Skin of body (tissue), 2 donors: ENCODE measurements around the gene CMYA5. TPM values are rescaled to one million over a fixed set of nuclear protein-coding genes. Genes with fewer than 3 reads are reported as not detected.
"Not testable (repeated sequence)": the region's sequence is repeated elsewhere in the genome, so short reads cannot be mapped to it uniquely, and the experiment has no call there.

ENCODE experiments used
- DNase-seq: peaks from one replicate; lab custom pipeline; 2025; lab: John Stamatoyannopoulos, UW
- total RNA-seq: library from RNA; depleted of rRNA; stranded (reverse); fragments of >200 nt; gene quantifications from one replicate; pipeline ENCODE4 v1.2.3, GENCODE V29; 2014

The CMYA5 gene
- 52.9 TPM for total RNA-seq

DNA sequence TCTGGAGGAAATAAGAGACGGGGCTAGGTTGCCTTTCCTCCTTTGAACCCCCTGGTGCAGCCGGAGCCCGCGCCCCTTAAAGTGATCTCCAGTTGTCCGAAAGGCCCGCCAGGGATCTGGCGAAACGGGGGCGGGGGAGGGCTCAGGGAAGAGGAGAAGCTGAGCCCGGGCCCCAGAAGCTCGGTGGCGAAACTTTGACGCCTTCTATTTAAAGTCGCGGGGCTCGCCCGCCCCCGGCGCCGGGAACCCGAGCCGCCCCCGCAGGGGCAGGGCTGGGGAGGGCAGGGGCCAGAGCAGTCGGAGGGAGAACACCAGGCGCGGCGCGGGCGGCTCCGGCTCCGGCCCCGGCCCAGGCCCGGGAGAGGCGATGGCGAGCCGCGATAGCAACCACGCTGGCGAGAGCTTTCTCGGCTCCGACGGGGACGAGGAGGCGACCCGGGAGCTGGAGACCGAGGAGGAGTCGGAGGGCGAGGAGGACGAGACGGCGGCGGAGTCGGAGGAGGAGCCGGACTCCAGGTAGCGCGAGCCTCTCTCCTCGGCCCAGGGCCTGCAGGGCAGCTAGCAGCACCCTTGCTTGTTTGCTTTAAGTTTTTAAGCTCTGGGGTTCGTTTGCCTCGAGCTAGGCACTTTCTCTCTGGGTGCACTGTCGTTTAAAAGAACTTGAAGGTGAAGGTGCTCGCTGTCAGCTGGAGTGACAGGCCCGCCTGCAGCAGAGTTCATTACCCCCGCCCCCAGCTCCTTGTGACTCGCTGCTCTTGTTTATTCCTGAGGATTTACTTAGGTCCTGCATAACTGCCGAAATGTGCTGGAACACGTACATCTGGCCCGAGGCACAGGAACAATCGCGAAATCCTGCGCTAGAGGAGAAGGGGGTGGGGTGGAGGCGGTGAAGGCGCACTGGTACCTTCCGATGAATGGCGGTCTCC, at the start of gene CMYA5:
Gene CMYA5, plus strand, starts transcription at position 296 of the 926 bp plus-strand sequence. Its CDS starts 72 bp downstream, at position 368.
- peak; percentile 52 for DNase-seq

DNA sequence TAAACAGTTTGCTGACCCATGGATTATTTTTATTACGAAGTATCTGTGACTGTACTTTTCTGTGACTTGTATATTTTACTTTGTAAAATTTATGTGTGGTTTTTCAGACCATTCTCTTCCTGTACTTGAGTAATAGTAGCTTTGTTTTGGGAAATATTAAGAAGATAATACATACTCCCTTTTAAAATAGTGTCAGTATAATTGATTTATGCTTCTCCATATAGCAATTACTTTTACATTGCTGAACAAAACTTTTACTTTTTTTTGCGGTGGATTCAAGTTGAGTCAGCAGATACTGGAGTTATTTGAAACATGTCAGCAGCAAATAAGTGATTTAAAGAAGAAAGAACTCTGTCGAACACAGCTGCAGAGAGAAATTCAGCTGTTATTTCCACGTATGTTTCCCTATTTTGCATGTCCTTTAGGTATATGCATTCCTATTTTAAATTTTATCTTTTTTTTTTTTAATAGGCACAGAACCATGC, 49.0 kb upstream of the CMYA5 start:
- DNase-seq, result no peak

- DNase-seq, result no peak
These were observed 48.2 kb upstream of the CMYA5 start for GRCh38 chr5:79641414-79641813.

DNA sequence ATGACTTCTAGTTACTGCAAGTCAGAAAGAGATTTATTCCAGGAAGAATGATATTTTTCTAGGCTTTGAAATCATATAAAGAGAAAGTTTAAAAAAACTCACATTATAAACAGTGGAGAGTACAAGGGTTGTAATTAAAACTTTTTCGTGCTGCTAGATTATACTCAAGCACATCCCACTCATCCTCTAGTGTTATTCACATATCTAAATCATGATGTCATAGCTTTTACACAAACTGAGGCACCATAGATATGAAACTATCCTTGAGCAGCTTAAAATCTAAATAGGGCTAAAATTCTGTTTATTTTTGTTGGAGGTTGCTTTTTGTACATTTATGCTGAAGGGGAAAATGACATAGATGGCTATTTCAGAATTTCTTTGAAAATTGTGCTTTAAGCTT, 47.4 kb upstream of the CMYA5 start:
- DNase-seq, result no peak

DNA sequence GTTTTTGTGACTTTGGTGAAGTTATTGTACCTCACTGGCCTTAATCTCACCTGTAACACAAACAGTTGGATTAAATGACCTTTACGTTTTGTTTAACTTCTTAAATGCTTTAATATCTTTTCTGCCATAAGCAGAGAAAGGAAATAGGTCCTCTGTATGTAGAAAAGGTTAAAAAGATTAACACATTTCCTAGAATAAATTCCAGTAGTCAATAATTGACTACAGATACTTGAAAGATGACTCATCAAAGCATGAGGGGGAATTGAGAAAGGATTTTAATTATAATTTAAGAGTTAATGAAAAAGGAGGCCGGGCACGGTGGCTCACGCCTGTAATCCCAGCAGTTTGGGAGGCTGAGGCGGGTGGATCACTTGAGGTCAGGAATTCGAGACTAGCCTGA, 35.8 kb upstream of the CMYA5 start:
- no peak for DNase-seq

DNA sequence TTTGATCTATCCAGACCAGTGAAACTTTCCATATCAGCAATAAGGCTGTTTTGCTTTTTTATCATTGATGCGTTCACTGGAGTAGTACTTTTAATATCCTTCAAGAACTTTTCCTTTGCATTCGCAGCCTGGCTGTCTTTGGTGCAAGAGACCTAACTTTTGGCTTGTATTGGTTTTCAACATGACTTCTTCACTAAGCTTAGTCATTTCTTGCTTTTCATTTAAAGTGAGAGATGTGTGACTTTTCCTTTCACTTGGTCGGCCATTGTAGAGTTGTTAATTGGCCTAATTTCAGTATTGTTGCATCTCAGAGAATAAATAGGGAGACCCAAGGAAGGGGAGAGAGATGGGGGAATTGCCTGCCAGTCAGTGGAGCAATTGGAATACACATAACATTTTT, 26.4 kb upstream of the CMYA5 start:
- no peak for DNase-seq

DNA sequence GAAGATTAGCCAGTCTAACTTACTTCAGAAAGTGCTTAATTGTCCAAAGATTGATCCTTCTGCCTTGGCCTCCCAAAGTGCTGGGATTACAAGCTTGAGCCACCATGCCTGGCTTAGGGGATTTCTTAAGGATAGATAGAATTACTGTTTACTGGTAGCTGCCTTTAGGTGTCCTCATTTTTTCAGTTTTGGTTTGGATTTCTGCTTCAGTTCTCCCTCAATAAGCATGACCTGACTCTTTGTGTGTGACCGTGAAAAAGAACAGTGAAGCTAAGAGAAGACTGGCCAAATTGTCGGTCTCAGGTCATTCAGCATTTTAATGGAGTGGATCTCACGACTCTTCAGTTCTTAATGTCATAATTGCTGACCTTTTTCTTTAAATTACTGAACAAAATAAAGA, 22.9 kb upstream of the CMYA5 start:
- DNase-seq, result no peak

DNA sequence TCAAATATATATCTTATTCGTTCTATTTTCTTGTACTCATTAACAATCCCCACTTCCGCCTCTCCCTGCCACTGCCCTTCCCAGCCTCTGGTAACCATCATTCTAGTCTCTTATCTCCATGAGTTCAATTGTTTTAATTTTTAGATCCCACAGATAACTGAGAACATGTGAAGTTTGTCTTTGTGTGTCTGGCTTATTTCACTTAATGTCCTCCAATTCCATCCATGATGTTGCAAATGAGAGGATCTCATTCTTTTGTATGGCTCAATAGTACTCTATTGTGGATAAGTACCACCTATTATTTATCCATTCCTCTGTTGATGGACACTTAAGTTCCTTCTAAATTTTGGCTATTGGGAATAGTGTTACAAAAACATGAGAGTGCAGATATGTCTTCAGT, 17.2 kb upstream of the CMYA5 start:
- no peak for DNase-seq

- DNase-seq, result not testable (repeated sequence)
These were observed 13.3 kb upstream of the CMYA5 start for GRCh38 chr5:79676354-79676753.

- not testable (repeated sequence) for DNase-seq
These were observed 7.5 kb upstream of the CMYA5 start for GRCh38 chr5:79682102-79682501.

DNA sequence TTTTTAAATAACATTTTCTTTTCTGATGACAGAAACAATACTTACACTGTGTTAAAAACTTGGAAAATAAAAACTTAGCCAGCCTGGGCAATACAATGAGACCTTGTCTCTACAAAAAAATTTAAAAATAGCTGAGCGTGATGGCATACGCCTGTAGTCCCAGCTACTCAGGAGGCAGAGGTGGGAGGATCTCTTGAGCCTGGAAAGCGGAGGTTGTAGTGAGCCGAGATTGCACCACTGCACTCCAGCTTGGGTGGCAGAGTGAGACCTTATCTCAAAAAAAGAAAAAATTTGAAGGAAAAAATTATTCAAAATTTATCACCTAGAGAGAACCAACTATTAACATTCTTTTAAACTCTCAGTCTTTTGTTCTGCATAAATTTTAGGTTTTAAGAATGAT, 4.9 kb upstream of the CMYA5 start:
- no peak for DNase-seq

DNA sequence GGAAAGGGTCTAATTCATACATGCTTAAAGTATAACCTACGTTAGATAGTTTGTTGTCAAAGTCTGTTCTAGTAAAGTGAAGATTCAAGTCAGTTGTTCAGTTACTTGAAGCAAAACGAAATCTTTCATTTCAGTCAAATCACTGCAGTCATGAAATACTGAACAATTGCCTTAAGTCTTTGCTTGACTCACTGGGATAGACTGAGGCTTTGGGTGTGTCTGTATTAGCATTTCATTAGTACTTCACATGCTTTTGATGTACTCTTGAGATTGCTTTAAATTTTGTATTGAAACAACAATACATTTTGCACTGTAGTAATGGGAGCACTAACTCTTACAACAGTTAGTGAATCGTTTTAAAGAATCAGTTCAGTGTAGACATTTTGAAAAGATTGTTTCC, 4.0 kb upstream of the CMYA5 start:
- DNase-seq, result no peak

GRCh38 chr5:79686799-79687198, 2.8 kb upstream of the CMYA5 start:
- DNase-seq, result no peak

GRCh38 chr5:79687889-79688288, 1.7 kb upstream of the CMYA5 start:
- no peak for DNase-seq

GRCh38 chr5:79691007-79691406, 1.4 kb downstream of the CMYA5 start:
- DNase-seq, result no peak

GRCh38 chr5:79692596-79692995, 3.0 kb downstream of the CMYA5 start:
- no peak for DNase-seq

GRCh38 chr5:79694183-79694582, 4.5 kb downstream of the CMYA5 start:
- DNase-seq, result no peak

GRCh38 chr5:79694652-79695051, 5.0 kb downstream of the CMYA5 start:
- DNase-seq, result no peak

GRCh38 chr5:79695526-79695925, 5.9 kb downstream of the CMYA5 start:
- DNase-seq, result no peak

DNA sequence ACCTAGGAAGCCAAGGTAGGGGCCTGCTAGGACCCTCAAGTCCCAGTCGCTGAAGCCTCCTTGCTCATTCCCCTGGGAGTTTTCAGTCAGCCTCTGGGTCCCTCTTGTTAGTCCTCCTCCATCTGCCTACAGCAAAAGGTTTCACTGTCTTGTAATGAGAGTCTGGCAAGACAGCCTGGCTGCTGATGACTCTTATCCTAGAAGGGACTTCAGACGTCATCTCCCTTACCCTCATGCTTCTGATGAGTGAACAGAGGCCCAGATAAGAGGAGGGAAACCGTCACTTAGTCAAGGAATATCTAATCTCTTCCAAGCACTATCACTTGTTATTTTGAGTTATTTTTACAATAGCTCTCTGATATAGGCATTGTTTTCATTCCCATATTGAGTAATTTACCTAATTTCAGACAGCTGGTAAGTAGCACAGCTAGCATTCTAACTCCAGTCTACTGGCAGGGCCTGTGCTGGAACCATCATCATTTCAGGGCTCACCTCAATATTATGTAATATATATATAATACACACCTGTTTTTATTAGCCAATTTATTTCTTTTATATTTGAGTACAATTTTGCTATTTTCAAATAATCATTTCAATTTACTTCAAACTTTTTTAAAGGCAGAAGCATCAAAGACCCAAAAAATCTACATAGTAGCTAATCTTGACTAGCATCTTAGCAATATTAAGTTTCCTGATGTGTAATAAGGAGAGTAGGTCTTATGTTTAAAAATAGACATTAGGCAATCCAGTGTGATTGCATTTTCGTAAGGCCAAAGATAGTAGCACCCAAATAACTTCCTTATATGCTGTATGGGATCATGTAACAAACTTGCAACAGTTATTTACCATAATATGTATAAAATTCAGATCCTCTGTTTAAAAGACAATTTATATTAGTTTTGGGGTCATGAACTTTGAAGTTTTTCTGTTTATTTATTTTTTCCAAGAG, 7.9 kb downstream of the CMYA5 start:
- DNase-seq, result no peak

DNA sequence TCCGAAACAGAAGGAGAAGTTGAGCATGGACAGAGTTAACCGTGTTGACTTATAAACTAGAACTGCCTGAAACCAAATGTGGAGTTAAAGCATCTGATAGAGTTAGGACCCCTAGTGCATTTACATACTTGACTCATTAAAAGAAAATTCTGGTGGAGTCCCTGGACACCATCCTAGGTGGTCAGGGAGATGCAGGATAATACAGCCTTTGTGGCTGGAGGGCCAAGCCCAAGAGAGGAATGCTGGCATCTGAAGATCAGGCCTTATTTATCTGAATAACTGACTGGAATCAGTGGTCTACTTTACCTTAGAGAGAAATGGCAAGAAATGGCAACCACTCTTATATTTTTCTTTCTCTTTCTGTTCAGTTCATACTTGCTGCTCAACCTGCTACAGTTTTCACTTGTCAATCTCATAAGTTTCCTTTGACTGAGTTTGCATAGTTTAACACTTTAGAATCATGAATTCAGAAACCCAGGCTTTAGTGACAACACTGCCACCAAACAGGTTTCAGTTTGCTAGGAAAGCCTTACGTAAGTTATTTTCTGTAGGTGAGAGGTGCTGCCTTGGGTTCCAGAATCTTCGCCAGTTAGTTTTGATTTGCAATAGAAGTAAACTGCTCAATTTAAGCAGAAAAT, 10.2 kb downstream of the CMYA5 start:
- DNase-seq, result no peak
